Measurements from ENCODE around the gene RABGEF1.
"Not testable (repeated sequence)": the region's sequence is repeated elsewhere in the genome, so short reads cannot be mapped to it uniquely, and the experiment has no call there.

Gene RABGEF1

GRCh38 chr7:66764905-66765304 is 24.4 kb downstream of the RABGEF1 start:
- not testable (repeated sequence) for DNase-seq (ENCODE audit: low read depth in 2 of 3, low spot score in 2 of 3)

GRCh38 chr7:66765322-66766025 is 24.9 kb downstream of the RABGEF1 start:
- DNase-seq (ENCODE audit: low read depth in 2 of 3, low spot score in 2 of 3), result not testable (repeated sequence)

- no peak for DNase-seq (ENCODE audit: low read depth in 2 of 3, low spot score in 2 of 3)
Measured at GRCh38 chr7:66766041-66766440, 25.5 kb downstream of the RABGEF1 start.

GRCh38 chr7:66767486-66767885 is 27.0 kb downstream of the RABGEF1 start:
- not testable (repeated sequence) for DNase-seq (ENCODE audit: low read depth in 2 of 3, low spot score in 2 of 3)

- no peak for DNase-seq (ENCODE audit: low read depth in 2 of 3, low spot score in 2 of 3)
Measured at GRCh38 chr7:66768865-66769832, 28.6 kb downstream of the RABGEF1 start.

GRCh38 chr7:66769833-66770512 is 29.4 kb downstream of the RABGEF1 start:
- DNase-seq (ENCODE audit: low read depth in 2 of 3, low spot score in 2 of 3), result no peak

GRCh38 chr7:66771795-66772194 is 31.3 kb downstream of the RABGEF1 start:
- DNase-seq (ENCODE audit: low read depth in 2 of 3, low spot score in 2 of 3), result no peak

GRCh38 chr7:66773744-66774143 is 33.2 kb downstream of the RABGEF1 start:
- DNase-seq (ENCODE audit: low read depth in 2 of 3, low spot score in 2 of 3), result not testable (repeated sequence)

- DNase-seq (ENCODE audit: low read depth in 2 of 3, low spot score in 2 of 3), result not testable (repeated sequence)
Measured at GRCh38 chr7:66776383-66776782, 35.9 kb downstream of the RABGEF1 start.

- DNase-seq (ENCODE audit: low read depth in 2 of 3, low spot score in 2 of 3), result no peak
Measured at GRCh38 chr7:66776800-66777442, 36.4 kb downstream of the RABGEF1 start.

- DNase-seq (ENCODE audit: low read depth in 2 of 3, low spot score in 2 of 3), result no peak
Measured at GRCh38 chr7:66778201-66778600, 37.7 kb downstream of the RABGEF1 start.

GRCh38 chr7:66779669-66780409 is 39.3 kb downstream of the RABGEF1 start:
- no peak for DNase-seq (ENCODE audit: low read depth in 2 of 3, low spot score in 2 of 3)

- no peak for DNase-seq (ENCODE audit: low read depth in 2 of 3, low spot score in 2 of 3)
Measured at GRCh38 chr7:66781408-66782090, 41.0 kb downstream of the RABGEF1 start.

- DNase-seq (ENCODE audit: low read depth in 2 of 3, low spot score in 2 of 3), result not testable (repeated sequence)
Measured at GRCh38 chr7:66782875-66783274, 42.3 kb downstream of the RABGEF1 start.

- not testable (repeated sequence) for DNase-seq (ENCODE audit: low read depth in 2 of 3, low spot score in 2 of 3)
Measured at GRCh38 chr7:66783887-66784595, 43.5 kb downstream of the RABGEF1 start.

- DNase-seq (ENCODE audit: low read depth in 2 of 3, low spot score in 2 of 3), result no peak
Measured at GRCh38 chr7:66790196-66790595, 49.7 kb downstream of the RABGEF1 start.

GRCh38 chr7:66790725-66791124 is 50.2 kb downstream of the RABGEF1 start:
- no peak for DNase-seq (ENCODE audit: low read depth in 2 of 3, low spot score in 2 of 3)

GRCh38 chr7:66800591-66800990 is 60.1 kb downstream of the RABGEF1 start:
- DNase-seq (ENCODE audit: low read depth in 2 of 3, low spot score in 2 of 3), result no peak

- no peak for DNase-seq (ENCODE audit: low read depth in 2 of 3, low spot score in 2 of 3)
Measured at GRCh38 chr7:66804001-66804400, 63.5 kb downstream of the RABGEF1 start.

All from activated CD8-positive, alpha-beta memory T cell treated with anti-CD3 and anti-CD28 coated beads for 48 hours (primary cell).